Calu3 (cell line): ENCODE data around the gene DOK7. TPM values are rescaled to one million over a fixed set of nuclear protein-coding genes. Genes with fewer than 3 reads are reported as not detected.

Experiments
- BruUV-seq: library from RNA; stranded (reverse); fragments of 400-500 nt; replicated peaks from 2 replicates; lab custom pipeline; 2021; lab: Mats Ljungman, UMichigan
- CTCF ChIA-PET: fragments of 300-600 bp; sonication (Branson Sonifier 250); formaldehyde crosslinking; loops from one replicate; lab custom pipeline; 2022; ENCODE audit warnings: antibody characterized with exemption; lab: Charles Lee
- DNase-seq: peaks from one replicate; pipeline ENCODE4 v3.0.0; 2022
- H3K27ac Mint-ChIP-seq: one replicate; pipeline ENCODE4 v1.8.0; 2022; ENCODE audit warnings: mixed read lengths; ENCODE audit not compliant: unreplicated experiment
- H3K27me3 Mint-ChIP-seq: one replicate; pipeline ENCODE4 v1.8.0; 2022; ENCODE audit warnings: mixed read lengths; ENCODE audit not compliant: unreplicated experiment
- H3K36me3 Mint-ChIP-seq: one replicate; pipeline ENCODE4 v1.8.0; 2022; ENCODE audit warnings: mild to moderate bottlenecking, moderate library complexity, mixed read lengths; ENCODE audit not compliant: insufficient read depth, unreplicated experiment
- H3K4me1 Mint-ChIP-seq: one replicate; pipeline ENCODE4 v1.8.0; 2022; ENCODE audit warnings: mild to moderate bottlenecking, low read depth, mixed read lengths; ENCODE audit not compliant: unreplicated experiment
- H3K4me3 Mint-ChIP-seq: one replicate; pipeline ENCODE4 v1.8.0; 2022; ENCODE audit warnings: mild to moderate bottlenecking, low read depth, moderate library complexity, mixed read lengths; ENCODE audit not compliant: unreplicated experiment
- H3K9me3 Mint-ChIP-seq: one replicate; pipeline ENCODE4 v1.8.0; 2022; ENCODE audit warnings: low read depth, mixed read lengths; ENCODE audit not compliant: unreplicated experiment
- CTCF ChIP-seq: fragments of 200-600 bp; IDR thresholded peaks from one replicate; pipeline ENCODE4 v1.8.0; 2022; ENCODE audit warnings: antibody characterized with exemption; ENCODE audit not compliant: unreplicated experiment
- intact Hi-C: fragments of 100-400 bp; cut with micrococcal nuclease; formaldehyde crosslinking; loops from one replicate; pipeline ENCODE4 v1.10.0; 2022; ENCODE audit not compliant: unreplicated experiment
- total RNA-seq: library from RNA; stranded (reverse); gene quantifications from 2 replicates; pipeline ENCODE4 v1.2.3, GENCODE V29; 2022

DOK7 gene
- total RNA-seq, 1 experiment from 2014 or later, result 2.7 TPM

- peaks cover 9% of the 10 kb centered on the region for H3K4me1 Mint-ChIP-seq
- DNase-seq, result no peak
- CTCF ChIA-PET, result interaction anchor here (0.6 kb wide), 1 partner anchor 403 kb away, joined by 3 read pairs; no protein-coding TSS in a partner anchor
- no peak overlapping the region for H3K4me3 Mint-ChIP-seq
- no TSS peak for BruUV-seq
- intact Hi-C loops, result no loop called here
- peaks cover 5% of the 10 kb centered on the region for H3K36me3 Mint-ChIP-seq
- no peaks in the 10 kb centered on the region for H3K9me3 Mint-ChIP-seq
- H3K27ac Mint-ChIP-seq, result no peak overlapping the region
- no peaks in the 10 kb centered on the region for H3K27me3 Mint-ChIP-seq
- TF ChIP-seq CTCF, result no peak
Measured at GRCh38 chr4:3471886-3472285, 8.8 kb downstream of the DOK7 start.

- H3K4me1 Mint-ChIP-seq, result peaks cover 9% of the 10 kb centered on the region
- H3K4me3 Mint-ChIP-seq, result no peak overlapping the region
- peaks cover 5% of the 10 kb centered on the region for H3K36me3 Mint-ChIP-seq
- H3K9me3 Mint-ChIP-seq, result no peaks in the 10 kb centered on the region
- no peak for DNase-seq
- H3K27ac Mint-ChIP-seq, result no peak overlapping the region
- no peak for TF ChIP-seq CTCF
- CTCF ChIA-PET, result interaction anchor here (0.6 kb wide), 1 partner anchor 404 kb away, joined by 3 read pairs; no protein-coding TSS in a partner anchor
- H3K27me3 Mint-ChIP-seq, result no peaks in the 10 kb centered on the region
- BruUV-seq, result no TSS peak
- intact Hi-C loops, result no loop called here
Measured at GRCh38 chr4:3472411-3473141, 9.5 kb downstream of the DOK7 start.

- H3K9me3 Mint-ChIP-seq, result no peaks in the 10 kb centered on the region
- peaks cover 9% of the 10 kb centered on the region for H3K4me1 Mint-ChIP-seq
- H3K36me3 Mint-ChIP-seq, result peaks cover 5% of the 10 kb centered on the region
- no peak overlapping the region for H3K4me3 Mint-ChIP-seq
- intact Hi-C loops, result no loop called here
- DNase-seq, result no peak
- H3K27ac Mint-ChIP-seq, result no peak overlapping the region
- no peak for TF ChIP-seq CTCF
- no peaks in the 10 kb centered on the region for H3K27me3 Mint-ChIP-seq
- CTCF ChIA-PET, result interaction anchor here (0.6 kb wide), 2 partner anchors 75 to 1626 kb away, joined by 3 to 7 read pairs; no protein-coding TSS in a partner anchor
- no TSS peak for BruUV-seq
Measured at GRCh38 chr4:3473181-3473950, 10.3 kb downstream of the DOK7 start.

GRCh38 chr4:3473996-3474765 lies 11.1 kb downstream of the DOK7 start:
- DNase-seq, result no peak
- CTCF ChIA-PET, result interaction anchor here (0.6 kb wide), 1 partner anchor 1626 kb away, joined by 7 read pairs; no protein-coding TSS in a partner anchor
- Mint-ChIP-seq H3K4me1 (peaks cover 9% of the 10 kb centered on the region), H3K9me3 (no peaks in the 10 kb centered on the region), H3K27ac (no peak overlapping the region), H3K4me3 (no peak overlapping the region), H3K27me3 (no peaks in the 10 kb centered on the region), H3K36me3 (peaks cover 5% of the 10 kb centered on the region)
- intact Hi-C loops, result no loop called here
- TF ChIP-seq CTCF, result no peak
- BruUV-seq, result no TSS peak
